ENCODE measurements around the gene GALNTL6.

GALNTL6 gene

GRCh38 chr4:172650758-172651530 is 837.7 kb downstream of the GALNTL6 start:
- in situ Hi-C loops (cut with MboI; ENCODE audit: low sequenced_read_pairs), result no loop called here

GRCh38 chr4:172651961-172652360 is 838.8 kb downstream of the GALNTL6 start:
- in situ Hi-C loops (cut with MboI; ENCODE audit: low sequenced_read_pairs), result no loop called here

- in situ Hi-C loops (cut with MboI; ENCODE audit: low sequenced_read_pairs), result no loop called here
Measured at GRCh38 chr4:172652369-172652768, 839.2 kb downstream of the GALNTL6 start.

GRCh38 chr4:172653676-172654075 is 840.5 kb downstream of the GALNTL6 start:
- in situ Hi-C loops (cut with MboI; ENCODE audit: low sequenced_read_pairs), result no loop called here

- in situ Hi-C loops (cut with MboI; ENCODE audit: low sequenced_read_pairs), result no loop called here
Measured at GRCh38 chr4:172654457-172654856, 841.3 kb downstream of the GALNTL6 start.

- in situ Hi-C loops (cut with MboI; ENCODE audit: low sequenced_read_pairs), result no loop called here
Measured at GRCh38 chr4:172656055-172656454, 842.9 kb downstream of the GALNTL6 start.

- in situ Hi-C loops (cut with MboI; ENCODE audit: low sequenced_read_pairs), result no loop called here
Measured at GRCh38 chr4:172657081-172657480, 843.9 kb downstream of the GALNTL6 start.

- in situ Hi-C loops (cut with MboI; ENCODE audit: low sequenced_read_pairs), result no loop called here
Measured at GRCh38 chr4:172660251-172660650, 847.0 kb downstream of the GALNTL6 start.

- in situ Hi-C loops (cut with MboI; ENCODE audit: low sequenced_read_pairs), result no loop called here
Measured at GRCh38 chr4:172662113-172662512, 848.9 kb downstream of the GALNTL6 start.

- in situ Hi-C loops (cut with MboI; ENCODE audit: low sequenced_read_pairs), result no loop called here
Measured at GRCh38 chr4:172666711-172667368, 853.6 kb downstream of the GALNTL6 start.

GRCh38 chr4:172674811-172675210 is 861.6 kb downstream of the GALNTL6 start:
- in situ Hi-C loops (cut with MboI; ENCODE audit: low sequenced_read_pairs), result no loop called here

GRCh38 chr4:172675232-172675631 is 862.0 kb downstream of the GALNTL6 start:
- in situ Hi-C loops (cut with MboI; ENCODE audit: low sequenced_read_pairs), result no loop called here

- in situ Hi-C loops (cut with MboI; ENCODE audit: low sequenced_read_pairs), result no loop called here
Measured at GRCh38 chr4:172680691-172681090, 867.5 kb downstream of the GALNTL6 start.

GRCh38 chr4:172683021-172683420 is 869.8 kb downstream of the GALNTL6 start:
- in situ Hi-C loops (cut with MboI; ENCODE audit: low sequenced_read_pairs), result no loop called here

GRCh38 chr4:172686021-172686420 is 872.8 kb downstream of the GALNTL6 start:
- in situ Hi-C loops (cut with MboI; ENCODE audit: low sequenced_read_pairs), result no loop called here

GRCh38 chr4:172688534-172688933 is 875.3 kb downstream of the GALNTL6 start:
- in situ Hi-C loops (cut with MboI; ENCODE audit: low sequenced_read_pairs), result no loop called here

- in situ Hi-C loops (cut with MboI; ENCODE audit: low sequenced_read_pairs), result no loop called here
Measured at GRCh38 chr4:172691552-172691951, 878.3 kb downstream of the GALNTL6 start.

- in situ Hi-C loops (cut with MboI; ENCODE audit: low sequenced_read_pairs), result no loop called here
Measured at GRCh38 chr4:172692701-172693100, 879.5 kb downstream of the GALNTL6 start.

- in situ Hi-C loops (cut with MboI; ENCODE audit: low sequenced_read_pairs), result no loop called here
Measured at GRCh38 chr4:172698256-172698655, 885.1 kb downstream of the GALNTL6 start.

GRCh38 chr4:172705565-172705964 is 892.4 kb downstream of the GALNTL6 start:
- in situ Hi-C loops (cut with MboI; ENCODE audit: low sequenced_read_pairs), result no loop called here

- in situ Hi-C loops (cut with MboI; ENCODE audit: low sequenced_read_pairs), result no loop called here
Measured at GRCh38 chr4:172706000-172706399, 892.8 kb downstream of the GALNTL6 start.

GRCh38 chr4:172707622-172708021 is 894.4 kb downstream of the GALNTL6 start:
- in situ Hi-C loops (cut with MboI; ENCODE audit: low sequenced_read_pairs), result no loop called here
